Liver (tissue), 9 donors: ENCODE data around the gene PTPRH. TPM values are rescaled to one million over a fixed set of nuclear protein-coding genes. Genes with fewer than 3 reads are reported as not detected.

Experiments
- DNase-seq: peaks from one replicate; pipeline ENCODE4 v3.0.0-alpha.2; 2017; ENCODE audit warnings: low spot score
- H3K27ac ChIP-seq, 2 donors: one replicate each; pipeline ENCODE4 v1.7.0; 2013; ENCODE audit warnings: inconsistent platforms in 2 of 2, low read length in 2 of 2, control low read depth in 1 of 2, low read depth in 1 of 2, mild to moderate bottlenecking in 1 of 2
- H3K27me3 ChIP-seq, 4 donors: one replicate each; pipeline versions ENCODE4 v1.6.1 to v1.7.0; 2013; ENCODE audit warnings: low read length in 3 of 4, inconsistent platforms in 1 of 4, mild to moderate bottlenecking in 1 of 4, moderate library complexity in 1 of 4; ENCODE audit not compliant: control insufficient read depth in 4 of 4, insufficient read depth in 4 of 4
- H3K36me3 ChIP-seq, 4 donors: one replicate each; pipeline versions ENCODE4 v1.6.1 to v1.7.0; 2013; ENCODE audit warnings: low read length in 3 of 4, mild to moderate bottlenecking in 3 of 4, low read depth in 1 of 4, moderate library complexity in 1 of 4; ENCODE audit not compliant: control insufficient read depth in 4 of 4, insufficient read depth in 3 of 4
- H3K4me1 ChIP-seq, 4 donors: one replicate each; pipeline versions ENCODE4 v1.6.1 to v1.7.0; 2013; ENCODE audit warnings: low read length in 3 of 4, mild to moderate bottlenecking in 3 of 4, moderate library complexity in 1 of 4; ENCODE audit not compliant: control insufficient read depth in 4 of 4, insufficient read depth in 4 of 4
- H3K4me3 ChIP-seq, 3 donors: one replicate each; pipeline versions ENCODE4 v1.6.1 to v1.7.0; 2013; ENCODE audit warnings: low read length in 3 of 3, control low read depth in 1 of 3, low read depth in 1 of 3, mild to moderate bottlenecking in 1 of 3
- H3K9ac ChIP-seq, 2 donors: one replicate each; pipeline ENCODE4 v1.7.0; 2013; ENCODE audit warnings: low read length in 2 of 2, mild to moderate bottlenecking in 2 of 2, moderate library complexity in 2 of 2, control low read depth in 1 of 2, low read depth in 1 of 2
- H3K9me3 ChIP-seq, 4 donors: one replicate each; pipeline versions ENCODE4 v1.6.1 to v1.7.0; 2013; ENCODE audit warnings: low read length in 3 of 4; ENCODE audit not compliant: control insufficient read depth in 4 of 4
- EGR1 ChIP-seq, 2 donors: IDR thresholded peaks; 2 replicates each; pipeline ENCODE4 v1.6.1; 2016 to 2018; ENCODE audit warnings: antibody characterized with exemption in 2 of 2, low read depth in 2 of 2
- FOXA1 ChIP-seq: IDR thresholded peaks from 2 replicates; pipeline ENCODE4 v1.6.1; 2016; ENCODE audit warnings: antibody characterized with exemption
- FOXA2 ChIP-seq: IDR thresholded peaks from 2 replicates; pipeline ENCODE4 v1.6.1; 2016; ENCODE audit warnings: antibody characterized with exemption
- GABPA ChIP-seq, 2 donors: IDR thresholded peaks in 1 of 2; conservative IDR thresholded peaks in 1 of 2; 2 replicates each; pipeline ENCODE4 v1.6.1; 2016; ENCODE audit warnings: antibody characterized with exemption in 2 of 2, mild to moderate bottlenecking in 1 of 2, moderate library complexity in 1 of 2
- HNF4G ChIP-seq: IDR thresholded peaks from 2 replicates; pipeline ENCODE4 v1.6.1; 2016; ENCODE audit warnings: antibody characterized with exemption
- NR2F2 ChIP-seq: IDR thresholded peaks from 2 replicates; pipeline ENCODE4 v1.6.1; 2016; ENCODE audit warnings: antibody characterized with exemption
- RAD21 ChIP-seq, 2 donors: IDR thresholded peaks; 2 replicates each; pipeline ENCODE4 v1.6.1; 2016; ENCODE audit warnings: antibody characterized with exemption in 2 of 2, mild to moderate bottlenecking in 2 of 2
- RXRA ChIP-seq, 2 donors: IDR thresholded peaks; 2 replicates each; pipeline ENCODE4 v1.6.1; 2017 to 2018; ENCODE audit warnings: antibody characterized with exemption in 2 of 2, mild to moderate bottlenecking in 1 of 2
- SP1 ChIP-seq: IDR thresholded peaks from 2 replicates; pipeline ENCODE4 v1.6.1; 2018; ENCODE audit warnings: antibody characterized with exemption, mild to moderate bottlenecking
- TAF1 ChIP-seq: conservative IDR thresholded peaks from 2 replicates; pipeline ENCODE4 v1.6.1; 2016; ENCODE audit warnings: antibody characterized with exemption, mild to moderate bottlenecking
- WGBS: extraction: QIAGEN DNeasy Blood & Tissue Kit; methylation state at CpG from one replicate; pipeline ENCODE4 v1.1.7; 2013; 5-methylcytosine and 5-hydroxymethylcytosine counted together
- polyA plus RNA-seq, 2 donors: library from polyadenylated mRNA; stranded (reverse) in 1 of 2; unstranded in 1 of 2; fragments of 200-250 nt in 1 of 2; fragments of >200 nt in 1 of 2; fragmentation: Nextera tagmentation in 1 of 2; extraction: Ambion mirVana in 1 of 2; gene quantifications; one replicate each; pipeline versions ENCODE4 v1.2.1 to v1.2.3, GENCODE V29; 2013 to 2015
- total RNA-seq, 2 donors: library from RNA; depleted of rRNA; stranded (reverse); fragments of >200 nt; gene quantifications; one replicate each; pipeline ENCODE4 v1.2.3, GENCODE V29; 2014
- TF ChIP-seq, protein P1 (sequence below): fragments of 150-350 bp; IDR thresholded peaks from 2 replicates; pipeline ENCODE4 v1.5.1; 2017; ENCODE audit warnings: improper control_type of control experiment, low read depth, low read length; ENCODE audit not compliant: missing input control
- TF ChIP-seq, protein P2 (sequence below): IDR thresholded peaks from 2 replicates; pipeline ENCODE4 v1.6.1; 2016; ENCODE audit warnings: antibody characterized with exemption
- TF ChIP-seq, protein P3 (sequence below): IDR thresholded peaks from 2 replicates; pipeline ENCODE4 v1.6.1; 2016; ENCODE audit warnings: antibody characterized with exemption
- TF ChIP-seq, protein P4 (sequence below): IDR thresholded peaks from 2 replicates; pipeline ENCODE4 v1.6.1; 2016; ENCODE audit warnings: antibody characterized with exemption
- TF ChIP-seq, protein P5 (sequence below): IDR thresholded peaks from 2 replicates; pipeline ENCODE4 v1.6.1; 2016; ENCODE audit warnings: antibody characterized with exemption, mild to moderate bottlenecking
- donor health status: healthy.
- donor health status: healthy.
- donor health status: healthy.
- donor health status: healthy.
- donor health status: healthy.

The PTPRH gene
- total and polyA plus RNA-seq, 4 donors, result 3.1 to 20.4 (median 11.4) TPM

DNA sequence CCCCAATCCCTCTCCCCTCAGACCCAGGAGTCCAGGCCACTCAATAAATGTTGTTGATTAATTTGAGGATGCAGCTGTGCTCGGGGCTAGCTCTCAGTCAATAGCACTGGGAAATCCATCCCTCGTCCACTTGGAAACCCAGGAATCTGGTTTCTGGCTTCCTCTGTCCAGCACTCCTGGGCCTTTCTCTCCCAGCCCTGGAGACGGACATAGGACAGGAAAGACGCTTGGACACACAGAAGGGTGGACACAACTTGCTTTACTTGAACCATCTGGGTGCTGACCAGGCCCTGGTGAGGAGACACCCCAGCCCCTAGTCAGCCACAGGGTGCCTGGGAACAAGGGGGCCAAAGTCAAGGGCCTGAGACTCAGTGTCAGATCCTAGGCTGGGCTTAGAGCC, 50.9 kb downstream of the PTPRH start:
- DNase-seq, result no peak
- 78% methylated on average over 4 of the region's 4 CpGs for WGBS

DNA sequence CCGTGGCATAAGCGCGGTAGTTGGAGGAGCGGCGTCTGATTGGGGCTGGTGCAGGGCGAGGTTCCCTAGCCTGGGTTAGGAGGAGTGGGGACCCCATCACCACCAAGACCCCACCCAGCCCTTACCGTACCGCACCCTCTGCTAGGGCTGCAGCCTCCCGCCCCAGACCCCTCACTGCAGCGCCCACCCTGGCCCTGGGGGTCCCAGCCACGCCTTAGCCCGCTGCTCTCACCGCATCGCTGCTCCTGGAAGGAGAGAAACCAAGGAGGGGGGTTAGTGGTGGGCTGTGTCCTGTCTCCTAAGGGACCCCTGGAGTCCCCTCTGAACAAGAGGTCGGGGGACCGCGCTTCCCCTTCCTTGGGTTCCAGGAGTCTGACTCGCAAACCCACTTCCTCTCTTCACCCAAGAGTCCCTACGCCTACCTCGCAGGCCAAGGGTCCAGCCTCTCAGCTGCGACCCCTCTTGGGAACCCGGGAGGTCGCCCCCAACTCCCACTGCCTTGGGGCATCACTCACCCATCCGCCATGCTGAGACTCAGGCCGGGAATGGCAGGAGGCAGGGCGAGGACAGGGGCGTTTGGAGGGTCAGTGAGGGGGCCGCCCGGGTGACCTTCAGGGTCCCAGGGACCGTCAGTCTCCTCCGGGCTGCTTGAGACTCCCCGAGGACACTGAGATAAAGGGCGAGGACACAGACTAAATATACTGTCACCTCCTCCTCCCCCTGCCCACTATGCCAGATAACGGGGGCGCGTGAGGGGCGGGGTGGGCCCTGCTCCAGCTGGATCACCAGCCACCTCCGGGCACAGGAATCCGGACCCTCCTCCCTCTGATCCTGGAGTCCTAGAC, 52.0 kb downstream of the PTPRH start, which contains the start of gene TNNI3:
TNNI3 (minus strand) TSS at position 669 of the 845 bp plus-strand sequence; CDS start at position 526, 143 bp downstream.
- Histone ChIP-seq H3K27me3 (peaks cover 3 to 4% (median 3%) of the 10 kb centered on the region in 4 donors), H3K27ac (no peak within 1 kb of the TSS), H3K9me3 (no peaks in the 10 kb centered on the region), H3K4me1 (no peaks in the 10 kb centered on the region), H3K9ac (no peak within 1 kb of the TSS), H3K4me3 (no peak within 1 kb of the TSS), H3K36me3 (no peaks in the 10 kb centered on the region)
- whole genome bisulfite sequencing, result 43% methylated on average over 39 of the region's 39 CpGs
- TF ChIP-seq, protein P1, sequence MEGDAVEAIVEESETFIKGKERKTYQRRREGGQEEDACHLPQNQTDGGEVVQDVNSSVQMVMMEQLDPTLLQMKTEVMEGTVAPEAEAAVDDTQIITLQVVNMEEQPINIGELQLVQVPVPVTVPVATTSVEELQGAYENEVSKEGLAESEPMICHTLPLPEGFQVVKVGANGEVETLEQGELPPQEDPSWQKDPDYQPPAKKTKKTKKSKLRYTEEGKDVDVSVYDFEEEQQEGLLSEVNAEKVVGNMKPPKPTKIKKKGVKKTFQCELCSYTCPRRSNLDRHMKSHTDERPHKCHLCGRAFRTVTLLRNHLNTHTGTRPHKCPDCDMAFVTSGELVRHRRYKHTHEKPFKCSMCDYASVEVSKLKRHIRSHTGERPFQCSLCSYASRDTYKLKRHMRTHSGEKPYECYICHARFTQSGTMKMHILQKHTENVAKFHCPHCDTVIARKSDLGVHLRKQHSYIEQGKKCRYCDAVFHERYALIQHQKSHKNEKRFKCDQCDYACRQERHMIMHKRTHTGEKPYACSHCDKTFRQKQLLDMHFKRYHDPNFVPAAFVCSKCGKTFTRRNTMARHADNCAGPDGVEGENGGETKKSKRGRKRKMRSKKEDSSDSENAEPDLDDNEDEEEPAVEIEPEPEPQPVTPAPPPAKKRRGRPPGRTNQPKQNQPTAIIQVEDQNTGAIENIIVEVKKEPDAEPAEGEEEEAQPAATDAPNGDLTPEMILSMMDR, result no peak
- TF ChIP-seq, protein P2, sequence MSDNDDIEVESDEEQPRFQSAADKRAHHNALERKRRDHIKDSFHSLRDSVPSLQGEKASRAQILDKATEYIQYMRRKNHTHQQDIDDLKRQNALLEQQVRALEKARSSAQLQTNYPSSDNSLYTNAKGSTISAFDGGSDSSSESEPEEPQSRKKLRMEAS, result no peak
- TF ChIP-seq RXRA (IDR thresholded peaks at IDR 0.05) (no peak), SP1 (no peak), EGR1 (IDR thresholded peaks at IDR 0.05; ENCODE audit: low read depth in 2 of 2) (no peak), FOXA1 (no peak), RAD21 (IDR thresholded peaks at IDR 0.05) (no peak), NR2F2 (no peak), TAF1 (no peak), FOXA2 (no peak), GABPA (IDR thresholded peaks at IDR 0.05 in 1 of 2, conservative IDR thresholded peaks at IDR 0.05 in 1 of 2) (no peak)
- TF ChIP-seq, protein P3, sequence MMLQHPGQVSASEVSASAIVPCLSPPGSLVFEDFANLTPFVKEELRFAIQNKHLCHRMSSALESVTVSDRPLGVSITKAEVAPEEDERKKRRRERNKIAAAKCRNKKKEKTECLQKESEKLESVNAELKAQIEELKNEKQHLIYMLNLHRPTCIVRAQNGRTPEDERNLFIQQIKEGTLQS, result no peak
- TF ChIP-seq, protein P4, sequence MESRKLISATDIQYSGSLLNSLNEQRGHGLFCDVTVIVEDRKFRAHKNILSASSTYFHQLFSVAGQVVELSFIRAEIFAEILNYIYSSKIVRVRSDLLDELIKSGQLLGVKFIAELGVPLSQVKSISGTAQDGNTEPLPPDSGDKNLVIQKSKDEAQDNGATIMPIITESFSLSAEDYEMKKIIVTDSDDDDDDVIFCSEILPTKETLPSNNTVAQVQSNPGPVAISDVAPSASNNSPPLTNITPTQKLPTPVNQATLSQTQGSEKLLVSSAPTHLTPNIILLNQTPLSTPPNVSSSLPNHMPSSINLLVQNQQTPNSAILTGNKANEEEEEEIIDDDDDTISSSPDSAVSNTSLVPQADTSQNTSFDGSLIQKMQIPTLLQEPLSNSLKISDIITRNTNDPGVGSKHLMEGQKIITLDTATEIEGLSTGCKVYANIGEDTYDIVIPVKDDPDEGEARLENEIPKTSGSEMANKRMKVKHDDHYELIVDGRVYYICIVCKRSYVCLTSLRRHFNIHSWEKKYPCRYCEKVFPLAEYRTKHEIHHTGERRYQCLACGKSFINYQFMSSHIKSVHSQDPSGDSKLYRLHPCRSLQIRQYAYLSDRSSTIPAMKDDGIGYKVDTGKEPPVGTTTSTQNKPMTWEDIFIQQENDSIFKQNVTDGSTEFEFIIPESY, result no peak
- no peak for DNase-seq

More for the DNA sequence above, 50.9 kb downstream of the PTPRH start:
- no peak for TF ChIP-seq HNF4G
- TF ChIP-seq, protein P2, result no peak
- TF ChIP-seq TAF1, result no peak
- TF ChIP-seq SP1, result no peak
- TF ChIP-seq, protein P5, sequence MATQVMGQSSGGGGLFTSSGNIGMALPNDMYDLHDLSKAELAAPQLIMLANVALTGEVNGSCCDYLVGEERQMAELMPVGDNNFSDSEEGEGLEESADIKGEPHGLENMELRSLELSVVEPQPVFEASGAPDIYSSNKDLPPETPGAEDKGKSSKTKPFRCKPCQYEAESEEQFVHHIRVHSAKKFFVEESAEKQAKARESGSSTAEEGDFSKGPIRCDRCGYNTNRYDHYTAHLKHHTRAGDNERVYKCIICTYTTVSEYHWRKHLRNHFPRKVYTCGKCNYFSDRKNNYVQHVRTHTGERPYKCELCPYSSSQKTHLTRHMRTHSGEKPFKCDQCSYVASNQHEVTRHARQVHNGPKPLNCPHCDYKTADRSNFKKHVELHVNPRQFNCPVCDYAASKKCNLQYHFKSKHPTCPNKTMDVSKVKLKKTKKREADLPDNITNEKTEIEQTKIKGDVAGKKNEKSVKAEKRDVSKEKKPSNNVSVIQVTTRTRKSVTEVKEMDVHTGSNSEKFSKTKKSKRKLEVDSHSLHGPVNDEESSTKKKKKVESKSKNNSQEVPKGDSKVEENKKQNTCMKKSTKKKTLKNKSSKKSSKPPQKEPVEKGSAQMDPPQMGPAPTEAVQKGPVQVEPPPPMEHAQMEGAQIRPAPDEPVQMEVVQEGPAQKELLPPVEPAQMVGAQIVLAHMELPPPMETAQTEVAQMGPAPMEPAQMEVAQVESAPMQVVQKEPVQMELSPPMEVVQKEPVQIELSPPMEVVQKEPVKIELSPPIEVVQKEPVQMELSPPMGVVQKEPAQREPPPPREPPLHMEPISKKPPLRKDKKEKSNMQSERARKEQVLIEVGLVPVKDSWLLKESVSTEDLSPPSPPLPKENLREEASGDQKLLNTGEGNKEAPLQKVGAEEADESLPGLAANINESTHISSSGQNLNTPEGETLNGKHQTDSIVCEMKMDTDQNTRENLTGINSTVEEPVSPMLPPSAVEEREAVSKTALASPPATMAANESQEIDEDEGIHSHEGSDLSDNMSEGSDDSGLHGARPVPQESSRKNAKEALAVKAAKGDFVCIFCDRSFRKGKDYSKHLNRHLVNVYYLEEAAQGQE, result no peak
- no peak for TF ChIP-seq RXRA (IDR thresholded peaks at IDR 0.05)
- Histone ChIP-seq H3K4me3 (no peak overlapping the region), H3K27me3 (peaks cover 3 to 4% (median 3%) of the 10 kb centered on the region in 4 donors), H3K36me3 (no peaks in the 10 kb centered on the region), H3K27ac (no peak overlapping the region), H3K9ac (no peak overlapping the region), H3K4me1 (no peaks in the 10 kb centered on the region), H3K9me3 (no peaks in the 10 kb centered on the region)
